NCI-H524 treated with DMSO at 0.1 percent for 48 hours (cell line): ENCODE measurements around the gene HECW1.
"Not testable (repeated sequence)": the region's sequence is repeated elsewhere in the genome, so short reads cannot be mapped to it uniquely, and the experiment has no call there.

Experiments
- DNase-seq: peaks from one replicate; lab custom pipeline; 2025; lab: John Stamatoyannopoulos, UW

HECW1 gene

GRCh38 chr7:43112941-43113621 lies 634 bp downstream of the HECW1 start:
- DNase-seq = no peak

GRCh38 chr7:43113622-43114457 lies 1.4 kb downstream of the HECW1 start:
- DNase-seq = no peak

GRCh38 chr7:43114458-43114780 lies 2.0 kb downstream of the HECW1 start:
- no peak for DNase-seq

- DNase-seq = no peak
Observed at GRCh38 chr7:43116451-43116850, 4.0 kb downstream of the HECW1 start.

GRCh38 chr7:43117095-43117494 lies 4.6 kb downstream of the HECW1 start:
- DNase-seq = no peak

- no peak for DNase-seq
Observed at GRCh38 chr7:43117861-43118260, 5.4 kb downstream of the HECW1 start.

- no peak for DNase-seq
Observed at GRCh38 chr7:43118313-43118712, 5.9 kb downstream of the HECW1 start.

GRCh38 chr7:43119371-43120075 lies 7.1 kb downstream of the HECW1 start:
- DNase-seq = no peak

GRCh38 chr7:43121973-43122372 lies 9.5 kb downstream of the HECW1 start:
- DNase-seq = no peak

GRCh38 chr7:43123457-43123856 lies 11.0 kb downstream of the HECW1 start:
- no peak for DNase-seq

- DNase-seq = no peak
Observed at GRCh38 chr7:43124388-43124787, 11.9 kb downstream of the HECW1 start.

- no peak for DNase-seq
Observed at GRCh38 chr7:43130347-43130746, 17.9 kb downstream of the HECW1 start.

GRCh38 chr7:43135129-43135528 lies 22.7 kb downstream of the HECW1 start:
- no peak for DNase-seq

- DNase-seq = no peak
Observed at GRCh38 chr7:43136064-43136463, 23.6 kb downstream of the HECW1 start.

- not testable (repeated sequence) for DNase-seq
Observed at GRCh38 chr7:43137121-43137744, 24.8 kb downstream of the HECW1 start.

- no peak for DNase-seq
Observed at GRCh38 chr7:43137811-43138210, 25.4 kb downstream of the HECW1 start.

GRCh38 chr7:43138710-43139109 lies 26.3 kb downstream of the HECW1 start:
- no peak for DNase-seq

- DNase-seq = no peak
Observed at GRCh38 chr7:43139137-43139536, 26.7 kb downstream of the HECW1 start.

- no peak for DNase-seq
Observed at GRCh38 chr7:43140186-43140585, 27.7 kb downstream of the HECW1 start.

- no peak for DNase-seq
Observed at GRCh38 chr7:43141091-43141490, 28.6 kb downstream of the HECW1 start.

GRCh38 chr7:43142703-43143102 lies 30.3 kb downstream of the HECW1 start:
- no peak for DNase-seq

- DNase-seq = no peak
Observed at GRCh38 chr7:43143918-43144589, 31.6 kb downstream of the HECW1 start.
